Endodermal cell (in vitro differentiated cells): ENCODE results near the gene SLC25A23. TPM values are rescaled to one million over a fixed set of nuclear protein-coding genes. Genes with fewer than 3 reads are reported as not detected.

ENCODE experiments used
- DNase-seq: peaks from one replicate; pipeline ENCODE4 v3.0.0-alpha.2; 2017
- H3K27ac ChIP-seq: 2 replicates; pipeline ENCODE4 v1.5.1; 2013; ENCODE audit warnings: mild to moderate bottlenecking, low read depth, low read length, moderate library complexity
- H3K27me3 ChIP-seq: 2 replicates; pipeline ENCODE4 v1.6.1; 2013; ENCODE audit warnings: mild to moderate bottlenecking, low read length, moderate library complexity; ENCODE audit not compliant: insufficient read depth, control insufficient read depth, poor library complexity, severe bottlenecking
- H3K36me3 ChIP-seq: 2 replicates; pipeline ENCODE4 v1.7.0; 2013; ENCODE audit warnings: mild to moderate bottlenecking, low read length, moderate library complexity; ENCODE audit not compliant: control insufficient read depth, insufficient read depth
- H3K4me1 ChIP-seq: one replicate; pipeline ENCODE4 v1.7.0; 2013; ENCODE audit warnings: low read length; ENCODE audit not compliant: control insufficient read depth, insufficient read depth
- H3K4me3 ChIP-seq: 2 replicates; pipeline ENCODE4 v1.5.1; 2013; ENCODE audit warnings: mild to moderate bottlenecking, low read length, moderate library complexity
- H3K9ac ChIP-seq: 2 replicates; pipeline ENCODE4 v1.6.1; 2013; ENCODE audit warnings: mild to moderate bottlenecking, low read length, moderate library complexity; ENCODE audit not compliant: poor library complexity, severe bottlenecking; ENCODE audit errors: extremely low read depth
- H3K9me3 ChIP-seq: 2 replicates; pipeline ENCODE4 v1.6.1; 2013; ENCODE audit warnings: mild to moderate bottlenecking, low read length, moderate library complexity; ENCODE audit not compliant: control insufficient read depth
- H3K27ac Mint-ChIP-seq: 2 replicates; pipeline ENCODE4 v1.8.0; 2020; ENCODE audit warnings: mixed read lengths
- H3K27me3 Mint-ChIP-seq: 2 replicates; pipeline ENCODE4 v1.8.0; 2021; ENCODE audit warnings: mild to moderate bottlenecking, mixed read lengths; ENCODE audit not compliant: insufficient read depth
- H3K36me3 Mint-ChIP-seq: 2 replicates; pipeline ENCODE4 v1.8.0; 2020; ENCODE audit warnings: low read depth, mixed read lengths
- H3K4me1 Mint-ChIP-seq: 2 replicates; pipeline ENCODE4 v1.8.0; 2020; ENCODE audit warnings: mixed read lengths
- H3K4me3 Mint-ChIP-seq: 2 replicates; pipeline ENCODE4 v1.8.0; 2020; ENCODE audit warnings: mild to moderate bottlenecking, moderate library complexity, mixed read lengths
- H3K9me3 Mint-ChIP-seq: 2 replicates; pipeline ENCODE4 v1.8.0; 2020; ENCODE audit warnings: mild to moderate bottlenecking, mixed read lengths
- CTCF ChIP-seq: fragments of 200-600 bp; sonication (generic); conservative IDR thresholded peaks from 2 replicates; pipeline ENCODE4 v1.5.0; 2021; ENCODE audit warnings: antibody characterized with exemption, mild to moderate bottlenecking
- WGBS, 2 experiments: methylation state at CpG; one replicate each; pipeline versions ENCODE4 v1.1.5 to v1.1.7; 2013; ENCODE audit warnings: missing lambda C conversion rate in 2 of 2, mixed read lengths in 1 of 2; ENCODE audit not compliant: insufficient coverage in 1 of 2, insufficient read length in 1 of 2; 5-methylcytosine and 5-hydroxymethylcytosine counted together
- total RNA-seq, 2 donors: library from RNA; stranded (reverse); fragmentation: NEBNext Ultra II Directional in 1 of 2; extraction: Animal tissue kit (Norgen Biotek cat#: 25700) in 1 of 2; gene quantifications; 2 replicates in 1 of 2; 3 replicates in 1 of 2; pipeline ENCODE4 v1.2.1, GENCODE V29; 2021

Gene SLC25A23
- total RNA-seq, 2 donors from 2014 or later, result 34.9 to 39.5 TPM

DNA sequence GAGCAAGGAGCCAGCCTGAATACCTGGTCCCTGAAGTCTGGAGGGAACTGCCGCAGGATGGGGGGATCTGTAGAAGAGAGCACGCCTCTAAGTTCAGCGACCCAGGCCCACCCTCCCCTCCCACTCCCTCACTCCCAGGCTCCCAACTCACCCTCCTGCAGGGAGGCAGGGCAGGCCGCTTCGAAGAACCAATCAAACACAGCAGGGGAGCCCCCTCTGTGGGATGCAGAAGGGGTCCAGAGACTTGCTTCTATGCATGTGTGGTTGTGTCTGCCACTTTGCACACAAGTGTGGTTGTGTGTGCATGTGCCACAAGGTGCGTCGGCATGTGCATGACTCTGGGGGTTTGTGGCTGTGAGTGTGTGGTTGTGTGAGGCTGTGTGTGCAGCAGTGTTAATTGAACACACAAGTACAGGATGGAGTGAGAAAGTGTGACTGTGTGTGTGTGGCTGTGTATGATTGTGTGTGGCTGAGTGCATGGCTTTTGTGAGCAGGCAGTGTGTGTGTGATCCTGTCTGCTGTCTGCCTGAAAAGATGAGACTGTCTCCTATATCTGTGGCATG is 20.3 kb upstream of the SLC25A23 start:
- H3K27ac Mint-ChIP-seq, result no peak overlapping the region
- Histone ChIP-seq H3K36me3 (no peaks in the 10 kb centered on the region), H3K9me3 (no peaks in the 10 kb centered on the region), H3K4me3 (no peak overlapping the region), H3K27me3 (peaks cover 14% of the 10 kb centered on the region), H3K9ac (no peak overlapping the region), H3K4me1 (no peaks in the 10 kb centered on the region), H3K27ac (no peak overlapping the region)
- no peaks in the 10 kb centered on the region for H3K9me3 Mint-ChIP-seq
- TF ChIP-seq CTCF, result no peak
- WGBS, 2 experiments, result 72 to 100% methylated on average over 2 to 7 of the region's 7 CpGs
- no peak for DNase-seq
- H3K4me3 Mint-ChIP-seq, result no peak overlapping the region
- H3K27me3 Mint-ChIP-seq, result peaks cover 23% of the 10 kb centered on the region
- no peaks in the 10 kb centered on the region for H3K36me3 Mint-ChIP-seq
- no peaks in the 10 kb centered on the region for H3K4me1 Mint-ChIP-seq

DNA sequence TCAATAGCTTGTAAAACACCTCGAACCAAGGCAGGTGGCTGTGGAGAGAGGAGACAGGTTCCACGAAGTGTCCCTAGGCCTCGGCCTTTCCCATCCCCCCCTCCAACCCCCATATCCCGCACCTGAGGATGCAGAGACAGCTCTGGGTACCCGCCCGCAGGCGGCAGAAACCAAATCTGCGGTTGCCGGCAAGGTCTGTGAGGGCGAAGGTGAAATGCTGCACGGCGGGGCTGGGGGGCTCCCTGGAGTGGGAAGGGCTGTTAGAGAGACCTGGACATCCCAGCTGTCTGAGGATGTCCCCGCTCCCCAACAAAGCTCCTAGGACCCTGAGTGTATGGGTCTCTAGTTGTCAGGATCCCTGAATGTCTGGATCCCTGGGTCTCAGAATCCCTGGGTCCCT is 19.2 kb upstream of the SLC25A23 start:
- Histone ChIP-seq H3K9ac (no peak overlapping the region), H3K27ac (no peak overlapping the region), H3K9me3 (no peaks in the 10 kb centered on the region), H3K27me3 (peaks cover 17% of the 10 kb centered on the region), H3K36me3 (no peaks in the 10 kb centered on the region), H3K4me1 (no peaks in the 10 kb centered on the region), H3K4me3 (no peak overlapping the region)
- H3K9me3 Mint-ChIP-seq, result no peaks in the 10 kb centered on the region
- H3K4me3 Mint-ChIP-seq, result no peak overlapping the region
- H3K27ac Mint-ChIP-seq, result no peak overlapping the region
- TF ChIP-seq CTCF, result no peak
- H3K4me1 Mint-ChIP-seq, result no peaks in the 10 kb centered on the region
- DNase-seq, result no peak
- WGBS, 2 experiments, result 95 to 97% methylated on average over 8 to 11 of the region's 13 CpGs
- peaks cover 31% of the 10 kb centered on the region for H3K27me3 Mint-ChIP-seq
- H3K36me3 Mint-ChIP-seq, result no peaks in the 10 kb centered on the region

DNA sequence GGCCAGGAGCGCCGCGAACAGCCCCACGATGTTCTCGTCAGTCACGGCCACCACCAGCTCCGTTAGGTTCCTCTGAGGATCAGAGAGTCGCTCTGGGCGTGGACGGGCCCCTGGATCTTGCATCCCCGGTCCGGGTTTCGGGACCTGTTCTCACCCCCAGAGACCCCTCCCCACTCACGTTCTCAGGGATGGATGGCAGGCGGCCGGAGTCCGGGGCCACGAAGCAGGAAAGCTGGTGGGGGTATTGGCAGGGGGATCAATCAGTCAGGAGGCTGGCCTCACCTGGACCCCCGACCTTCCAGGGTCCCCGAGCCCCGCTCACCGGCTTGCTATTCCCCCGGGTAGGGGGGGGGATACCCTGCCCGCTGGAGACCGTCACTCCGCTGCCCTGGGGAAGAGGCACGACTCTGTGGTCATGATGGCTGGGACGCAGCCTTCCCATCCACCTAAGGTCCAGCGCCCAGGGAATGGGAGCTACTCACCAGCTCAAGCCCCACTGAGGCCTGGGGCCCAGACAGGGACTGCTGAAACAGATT is 17.4 kb upstream of the SLC25A23 start:
- Histone ChIP-seq H3K9me3 (no peaks in the 10 kb centered on the region), H3K36me3 (no peaks in the 10 kb centered on the region), H3K4me3 (peak overlapping the region; percentile 77), H3K4me1 (no peaks in the 10 kb centered on the region), H3K27ac (no peak overlapping the region), H3K27me3 (peaks cover 17% of the 10 kb centered on the region), H3K9ac (no peak overlapping the region)
- Mint-ChIP-seq H3K27ac (no peak overlapping the region), H3K4me1 (no peaks in the 10 kb centered on the region), H3K36me3 (no peaks in the 10 kb centered on the region), H3K4me3 (peak overlapping the region; percentile 52), H3K27me3 (peaks cover 32% of the 10 kb centered on the region), H3K9me3 (no peaks in the 10 kb centered on the region)
- no peak for DNase-seq
- TF ChIP-seq CTCF, result no peak
- WGBS, 2 experiments, result 25 to 71% methylated on average over 6 to 28 of the region's 29 CpGs
